Effector memory CD4-positive, alpha-beta T cell (primary cell): Measurements from ENCODE around the gene POU2AF1.
"Not testable (repeated sequence)": the region's sequence is repeated elsewhere in the genome, so short reads cannot be mapped to it uniquely, and the experiment has no call there.

ENCODE experiments used
- DNase-seq, 3 donors: peaks; one replicate each; pipeline ENCODE4 v3.0.0-alpha.2; 2020
- H3K27ac ChIP-seq: 2 replicates; pipeline ENCODE4 v1.7.0; 2013; ENCODE audit warnings: mild to moderate bottlenecking, low read length, moderate library complexity; ENCODE audit not compliant: insufficient read depth, poor library complexity, severe bottlenecking
- H3K27me3 ChIP-seq: replicated peaks from 2 replicates; pipeline ENCODE4 v1.7.0; 2013; ENCODE audit warnings: mild to moderate bottlenecking, low read length; ENCODE audit not compliant: insufficient read depth, control insufficient read depth, poor library complexity, severe bottlenecking
- H3K36me3 ChIP-seq: 2 replicates; pipeline ENCODE4 v1.7.0; 2013; ENCODE audit warnings: mild to moderate bottlenecking, low read length, moderate library complexity; ENCODE audit not compliant: control insufficient read depth, insufficient read depth
- H3K4me1 ChIP-seq: 2 replicates; pipeline ENCODE4 v1.7.0; 2013; ENCODE audit warnings: low read length, mild to moderate bottlenecking; ENCODE audit not compliant: control insufficient read depth, insufficient read depth, poor library complexity, severe bottlenecking
- H3K4me3 ChIP-seq: 2 replicates; pipeline ENCODE4 v1.7.0; 2013; ENCODE audit warnings: low read length, low read depth, mild to moderate bottlenecking; ENCODE audit not compliant: insufficient read depth, poor library complexity, severe bottlenecking
- H3K9me3 ChIP-seq: 2 replicates; pipeline ENCODE4 v1.7.0; 2013; ENCODE audit warnings: mild to moderate bottlenecking, low read length, moderate library complexity; ENCODE audit not compliant: control insufficient read depth

Gene POU2AF1

DNA sequence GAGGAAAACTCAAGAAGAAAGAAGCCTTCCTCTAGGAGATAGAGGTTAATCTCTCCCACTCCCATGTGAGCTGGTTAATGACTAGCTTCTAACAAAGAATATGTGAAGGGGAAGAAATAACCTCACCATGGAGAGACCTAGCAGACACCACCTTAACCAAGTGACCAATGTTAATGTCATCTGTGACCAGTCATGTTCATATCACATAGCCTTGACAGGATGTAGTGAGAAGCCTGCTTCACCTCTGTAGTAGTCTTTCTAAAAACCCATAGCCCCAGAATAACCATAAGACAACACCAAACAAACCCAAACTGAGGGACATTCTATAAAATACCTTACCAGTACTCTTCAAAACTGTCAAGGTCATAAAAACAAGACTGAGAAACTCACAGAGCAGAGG is 21.5 kb upstream of the POU2AF1 start:
- Histone ChIP-seq H3K4me1 (no peaks in the 10 kb centered on the region), H3K9me3 (no peaks in the 10 kb centered on the region), H3K36me3 (no peaks in the 10 kb centered on the region), H3K27ac (no peak overlapping the region), H3K27me3 (no peaks in the 10 kb centered on the region), H3K4me3 (no peak overlapping the region)
- DNase-seq: no peak

DNA sequence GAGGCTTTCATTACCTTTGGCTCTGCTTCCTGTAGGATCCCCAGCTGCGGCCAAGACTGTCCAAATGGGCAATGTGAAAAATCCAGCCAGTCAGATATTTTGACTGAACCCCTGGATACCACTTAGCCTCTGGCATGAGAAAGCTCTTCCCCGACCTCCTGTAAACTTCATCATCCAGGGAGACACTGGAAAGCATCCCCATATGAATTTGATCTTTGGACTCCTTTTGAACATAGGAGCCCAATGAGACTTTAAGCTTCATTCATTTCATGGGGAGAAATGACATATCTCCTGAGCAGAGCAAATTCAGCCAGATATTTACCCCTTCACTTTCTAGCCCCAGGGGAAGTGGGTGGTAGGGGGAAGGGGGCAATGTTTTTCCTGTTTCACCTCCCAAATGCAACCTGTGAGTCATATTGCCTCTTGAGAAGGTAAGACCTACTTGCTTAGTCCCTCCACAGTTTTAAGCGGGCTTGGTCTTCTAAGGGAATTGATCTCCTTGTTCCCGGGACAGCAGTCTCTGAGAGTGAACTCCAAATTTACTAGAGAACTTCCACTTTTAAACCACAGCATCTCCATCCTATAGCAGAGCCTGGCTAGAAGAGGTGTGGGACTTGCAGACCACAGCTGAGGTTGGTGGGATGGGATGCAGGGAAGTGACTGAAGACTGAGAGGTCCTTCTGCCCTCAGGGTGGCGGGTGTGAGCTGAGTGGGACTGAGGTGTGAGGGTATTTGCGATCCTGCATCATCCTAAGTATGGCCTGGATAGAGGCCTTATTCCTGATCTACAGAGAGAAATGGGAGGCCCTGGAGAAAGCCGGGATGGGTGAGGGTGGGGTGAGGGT is 20.3 kb upstream of the POU2AF1 start:
- Histone ChIP-seq H3K9me3 (no peaks in the 10 kb centered on the region), H3K4me1 (no peaks in the 10 kb centered on the region), H3K36me3 (no peaks in the 10 kb centered on the region), H3K27me3 (no peaks in the 10 kb centered on the region), H3K4me3 (no peak overlapping the region), H3K27ac (no peak overlapping the region)
- DNase-seq: no peak

DNA sequence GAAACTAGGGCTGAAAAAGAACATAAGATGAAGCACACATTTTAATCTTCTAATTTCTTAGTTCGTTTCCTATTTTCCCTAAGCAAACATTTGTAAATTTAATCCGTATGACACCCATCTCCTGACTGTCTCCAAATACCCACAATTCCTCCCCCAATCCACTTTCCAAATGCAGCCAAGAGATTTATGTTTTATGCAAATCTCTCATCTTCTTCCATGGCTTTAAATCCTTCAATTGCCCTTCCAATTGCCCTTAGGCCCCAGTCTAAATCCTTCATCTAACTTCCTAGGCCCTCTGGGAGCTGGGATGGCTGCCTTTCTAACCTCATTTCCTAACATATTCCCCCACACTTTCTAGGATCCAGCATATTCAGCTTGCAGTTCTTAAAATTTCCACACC is 18.0 kb upstream of the POU2AF1 start:
- DNase-seq: no peak
- no peaks in the 10 kb centered on the region for H3K4me1 ChIP-seq
- H3K36me3 ChIP-seq: no peaks in the 10 kb centered on the region
- H3K9me3 ChIP-seq: no peaks in the 10 kb centered on the region
- no peak overlapping the region for H3K27ac ChIP-seq
- H3K4me3 ChIP-seq: no peak overlapping the region
- no peaks in the 10 kb centered on the region for H3K27me3 ChIP-seq

DNA sequence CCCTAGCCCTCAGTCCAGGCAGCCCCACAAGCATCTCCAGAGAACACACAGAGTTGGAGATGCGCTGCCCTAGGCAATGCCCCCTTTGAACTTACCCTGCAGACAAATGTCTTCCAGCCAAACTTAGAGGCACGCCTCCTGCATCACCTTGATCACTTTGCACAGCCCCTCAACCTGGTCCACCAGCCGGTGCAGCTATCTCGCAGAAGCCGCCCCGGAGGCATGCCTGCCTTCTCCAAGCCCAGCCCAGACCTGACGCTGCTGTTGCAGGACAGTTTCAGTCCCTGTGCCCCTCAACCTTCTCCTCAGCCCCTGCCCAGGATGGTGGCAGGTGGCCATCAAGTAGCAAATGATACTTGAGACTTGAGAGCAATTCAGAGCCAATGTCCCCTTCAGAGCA is 16.7 kb upstream of the POU2AF1 start:
- Histone ChIP-seq H3K27me3 (no peaks in the 10 kb centered on the region), H3K27ac (no peak overlapping the region), H3K9me3 (no peaks in the 10 kb centered on the region), H3K4me1 (no peaks in the 10 kb centered on the region), H3K36me3 (no peaks in the 10 kb centered on the region), H3K4me3 (no peak overlapping the region)
- no peak for DNase-seq

DNA sequence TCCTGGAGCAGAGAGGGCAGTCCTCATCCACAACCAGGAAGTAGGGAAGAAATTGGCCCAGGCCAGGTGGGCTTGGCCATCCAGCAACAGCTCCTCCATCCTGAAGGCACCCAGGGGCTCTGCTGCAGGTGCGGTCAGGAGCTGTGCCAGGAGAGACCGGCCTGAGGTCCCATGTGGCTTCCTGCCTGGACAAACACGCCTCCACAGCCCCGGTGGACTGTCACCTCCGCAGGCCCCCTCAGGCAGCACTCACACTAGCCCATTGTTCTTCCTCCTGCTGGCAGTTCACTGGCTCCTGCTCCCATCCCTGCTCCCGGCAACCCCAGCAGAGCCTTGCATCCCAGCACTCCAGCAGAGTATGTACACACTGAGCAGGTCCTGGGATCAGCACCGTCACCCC is 16.0 kb upstream of the POU2AF1 start:
- no peak overlapping the region for H3K27ac ChIP-seq
- no peaks in the 10 kb centered on the region for H3K9me3 ChIP-seq
- no peaks in the 10 kb centered on the region for H3K27me3 ChIP-seq
- no peak for DNase-seq
- H3K36me3 ChIP-seq: no peaks in the 10 kb centered on the region
- no peak overlapping the region for H3K4me3 ChIP-seq
- no peaks in the 10 kb centered on the region for H3K4me1 ChIP-seq

DNA sequence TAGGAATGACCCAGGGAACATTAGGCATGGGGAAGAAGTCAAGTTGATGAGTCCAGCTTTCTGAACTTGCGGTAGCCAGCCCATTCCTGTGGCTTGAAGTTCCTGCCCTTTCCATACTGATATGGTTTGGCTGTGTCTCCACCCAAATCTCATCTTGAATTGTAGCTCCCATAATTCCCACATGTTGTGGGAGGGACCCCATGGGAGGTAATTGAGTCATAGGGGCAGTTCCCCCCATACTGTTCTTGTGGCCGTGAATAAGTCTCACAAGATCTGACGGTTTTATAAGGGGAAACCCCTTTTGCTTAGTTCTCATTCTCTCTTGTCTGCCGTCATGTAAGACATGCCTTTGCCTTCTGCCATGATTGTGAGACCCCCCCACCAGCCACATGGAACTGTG is 15.1 kb upstream of the POU2AF1 start:
- H3K4me1 ChIP-seq, H3K9me3 ChIP-seq, H3K4me3 ChIP-seq, H3K27me3 ChIP-seq, DNase-seq, H3K36me3 ChIP-seq, H3K27ac ChIP-seq: not testable (repeated sequence)

DNA sequence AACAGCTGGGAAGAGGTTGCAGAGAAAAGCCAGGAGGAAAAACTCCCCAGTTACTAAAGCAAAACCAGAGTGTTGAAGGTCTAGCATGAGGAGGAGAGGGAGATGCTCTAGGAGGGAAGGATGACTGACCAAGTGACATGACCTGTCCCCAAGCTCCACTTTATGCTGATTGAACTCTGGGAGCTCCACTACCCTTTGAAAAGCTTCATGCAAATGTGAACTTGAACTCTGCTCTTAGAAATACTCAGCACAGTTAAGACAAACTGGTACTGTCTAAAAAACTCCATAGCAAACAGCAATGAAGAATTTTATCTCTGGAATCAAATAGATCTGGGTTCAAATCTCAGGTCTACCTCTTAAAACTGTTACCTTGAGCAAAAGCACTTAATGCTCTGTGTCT is 14.5 kb upstream of the POU2AF1 start:
- H3K9me3 ChIP-seq: no peaks in the 10 kb centered on the region
- no peak overlapping the region for H3K27ac ChIP-seq
- H3K4me1 ChIP-seq: no peaks in the 10 kb centered on the region
- H3K36me3 ChIP-seq: no peaks in the 10 kb centered on the region
- no peaks in the 10 kb centered on the region for H3K27me3 ChIP-seq
- DNase-seq: no peak
- H3K4me3 ChIP-seq: no peak overlapping the region

DNA sequence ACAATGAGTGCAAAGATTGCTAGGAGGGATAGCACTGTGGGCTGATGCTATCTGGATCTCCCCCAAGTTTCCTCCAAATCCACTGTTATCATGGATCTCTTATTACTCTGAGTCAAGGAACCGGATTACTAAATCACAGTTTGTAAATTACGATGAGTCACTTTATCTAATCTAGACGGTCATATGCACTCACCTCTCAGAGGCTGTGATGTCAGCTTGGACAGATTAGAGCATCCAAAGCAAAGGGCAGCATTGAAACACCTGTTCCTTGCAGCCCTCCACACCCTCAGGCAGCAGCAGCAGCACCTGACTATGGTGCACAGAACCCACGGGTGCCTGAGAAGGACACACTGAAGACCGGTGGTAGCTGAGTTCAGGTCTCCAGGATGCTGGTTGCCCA is 14.0 kb upstream of the POU2AF1 start:
- Histone ChIP-seq H3K4me3 (no peak overlapping the region), H3K4me1 (no peaks in the 10 kb centered on the region), H3K27ac (no peak overlapping the region), H3K27me3 (no peaks in the 10 kb centered on the region), H3K9me3 (no peaks in the 10 kb centered on the region), H3K36me3 (no peaks in the 10 kb centered on the region)
- DNase-seq: no peak

DNA sequence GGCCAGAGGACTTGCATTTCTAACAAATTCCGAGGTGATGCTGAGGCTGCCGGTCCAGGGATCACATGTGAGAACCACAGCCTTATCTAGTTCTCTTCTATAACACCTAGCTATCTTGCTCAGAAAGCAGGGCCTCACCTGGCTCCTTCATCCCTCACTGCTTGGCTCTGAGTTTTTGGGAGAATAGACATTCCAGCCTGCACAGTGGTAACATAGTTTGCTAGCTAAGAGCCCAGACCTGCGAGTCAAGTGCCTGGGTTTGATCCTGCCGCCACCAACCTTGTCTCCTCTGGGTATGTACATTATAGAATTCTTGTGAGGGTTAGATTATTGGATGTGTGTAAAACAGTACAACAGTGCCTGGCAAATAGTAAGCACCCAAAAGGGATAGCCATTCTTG is 13.5 kb upstream of the POU2AF1 start:
- no peak overlapping the region for H3K4me3 ChIP-seq
- DNase-seq: no peak
- H3K36me3 ChIP-seq: no peaks in the 10 kb centered on the region
- H3K9me3 ChIP-seq: no peaks in the 10 kb centered on the region
- no peaks in the 10 kb centered on the region for H3K27me3 ChIP-seq
- no peak overlapping the region for H3K27ac ChIP-seq
- no peaks in the 10 kb centered on the region for H3K4me1 ChIP-seq

DNA sequence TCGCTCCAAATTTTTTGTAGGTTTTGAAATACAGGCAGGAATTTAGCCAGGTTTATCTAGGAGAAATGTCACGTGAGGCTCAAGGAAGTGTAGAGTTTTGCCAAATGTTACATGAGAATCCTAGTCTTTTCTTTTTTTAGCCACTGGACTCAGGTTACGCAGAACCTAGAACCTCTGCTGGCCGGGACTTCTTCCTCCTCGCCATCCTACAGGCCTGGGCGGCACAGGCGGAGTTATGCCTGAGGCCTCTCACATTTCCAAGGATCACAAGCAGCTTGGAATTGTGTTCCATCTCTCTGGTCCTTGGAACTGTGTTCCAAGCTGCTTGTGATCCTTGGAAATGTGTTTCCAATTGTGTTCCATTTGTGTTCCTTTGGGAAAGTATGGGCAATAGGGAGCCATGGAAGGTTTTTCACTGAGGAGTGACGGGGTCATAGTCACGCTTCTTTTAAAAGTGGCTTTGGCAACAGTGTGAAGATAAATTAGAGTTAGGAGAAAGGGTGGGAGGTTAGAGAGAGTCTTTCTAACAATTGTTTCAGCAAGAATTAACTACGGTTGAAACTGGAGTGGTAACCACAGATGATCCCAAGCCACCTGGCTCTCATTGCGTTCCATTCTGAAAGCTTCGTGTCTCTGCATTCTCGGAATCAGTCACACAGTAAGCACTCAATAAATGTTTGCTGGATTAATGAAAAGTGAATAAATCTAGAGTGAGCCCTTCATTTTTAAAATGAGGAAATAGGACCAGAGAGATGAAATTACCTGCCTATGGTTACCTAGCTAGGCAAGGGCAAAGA is 12.5 kb upstream of the POU2AF1 start:
- Histone ChIP-seq H3K4me1 (no peaks in the 10 kb centered on the region), H3K36me3 (no peaks in the 10 kb centered on the region), H3K9me3 (no peaks in the 10 kb centered on the region), H3K4me3 (no peak overlapping the region), H3K27ac (no peak overlapping the region), H3K27me3 (no peaks in the 10 kb centered on the region)
- DNase-seq: no peak
